Upper lobe of left lung (tissue), 4 donors: Measurements from ENCODE around the gene XCL1.

Experiments used
- CTCF ChIP-seq, 6 experiments: fragments of 450-650 bp in 4 of 6; fragments of 200-600 bp in 2 of 6; sonication (generic) in 2 of 6; IDR thresholded peaks; one replicate each; pipeline ENCODE4 v1.5.1; 2016 to 2019; ENCODE audit warnings: antibody characterized with exemption in 6 of 6
- EP300 ChIP-seq, 4 donors: sonication (generic); formaldehyde crosslinking; IDR thresholded peaks; one replicate each; pipeline ENCODE4 v1.5.1; 2017; ENCODE audit warnings: antibody characterized with exemption in 4 of 4, control low read depth in 2 of 4

GRCh38 chr1:168613691-168614231, 37.4 kb downstream of the XCL1 start:
- TF ChIP-seq EP300 (IDR thresholded peaks at IDR 0.05) (peak in 1 of 4 donors; percentile 6), CTCF (IDR thresholded peaks at IDR 0.05) (no peak)
